Activated CD4-positive, alpha-beta memory T cell treated with anti-CD3 and anti-CD28 coated beads, Interleukin-2, amount 10 ng/mL, durations not matched to agents 7 days and 5 days (primary cell): ENCODE data around the gene NOBOX. TPM values are rescaled to one million over a fixed set of nuclear protein-coding genes. Genes with fewer than 3 reads are reported as not detected.
"Not testable (repeated sequence)": the region's sequence is repeated elsewhere in the genome, so short reads cannot be mapped to it uniquely, and the experiment has no call there.

Source experiments
- CTCF ChIA-PET: fragments of 350-600 bp; sonication (Branson Sonifier 250); formaldehyde crosslinking; loops from one replicate; lab custom pipeline; 2021; ENCODE audit warnings: antibody characterized with exemption, inconsistent platforms; lab: Charles Lee
- POLR2A ChIA-PET: fragments of 350-600 bp; sonication (Branson Sonifier 250); formaldehyde crosslinking; loops from one replicate; lab custom pipeline; 2021; ENCODE audit warnings: antibody characterized with exemption; lab: Charles Lee
- DNase-seq: peaks from one replicate; pipeline ENCODE4 v3.0.0-alpha.2; 2020
- H3K27ac Mint-ChIP-seq: one replicate; pipeline ENCODE4 v1.8.0; 2021; ENCODE audit warnings: mild to moderate bottlenecking, mixed read lengths
- H3K27me3 Mint-ChIP-seq: one replicate; pipeline ENCODE4 v1.8.0; 2021; ENCODE audit warnings: mixed read lengths
- H3K36me3 Mint-ChIP-seq: one replicate; pipeline ENCODE4 v1.8.0; 2021; ENCODE audit warnings: low read depth, mixed read lengths
- H3K4me1 Mint-ChIP-seq: one replicate; pipeline ENCODE4 v1.8.0; 2021; ENCODE audit warnings: mixed read lengths
- H3K4me3 Mint-ChIP-seq: one replicate; pipeline ENCODE4 v1.8.0; 2021; ENCODE audit warnings: mild to moderate bottlenecking, mixed read lengths
- H3K9me3 Mint-ChIP-seq: one replicate; pipeline ENCODE4 v1.8.0; 2021; ENCODE audit warnings: mixed read lengths
- total RNA-seq, 2 experiments: library from RNA; stranded (reverse); gene quantifications; one replicate each; pipeline ENCODE4 v1.2.3, GENCODE V29; 2021

Gene NOBOX
- not detected for total RNA-seq

DNA sequence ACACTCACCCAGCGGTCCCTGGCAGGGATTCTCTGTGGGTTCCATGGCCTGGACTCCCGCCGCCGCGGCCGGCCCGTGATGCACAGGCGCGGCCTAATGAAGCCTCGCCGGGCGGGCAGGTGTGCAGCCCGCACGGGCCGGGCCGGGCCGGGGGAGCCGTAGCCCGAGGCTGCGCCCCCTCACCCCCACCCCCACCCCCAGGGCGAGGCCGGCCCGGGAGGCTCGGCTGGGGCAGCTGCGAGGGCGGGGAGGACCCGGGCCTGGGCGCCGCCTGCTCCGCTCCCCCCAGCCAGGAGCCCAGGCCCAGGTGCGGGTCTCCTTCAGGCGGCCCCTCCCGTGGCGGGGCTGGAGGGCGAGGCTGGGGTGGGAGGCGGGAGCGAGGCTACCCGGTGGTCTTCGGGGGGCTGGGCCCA is at the start of gene NOBOX:
Gene NOBOX, minus strand, starts transcription at position 45 of the 413 bp plus-strand sequence.
- H3K27ac Mint-ChIP-seq, result no peak within 1 kb of the TSS
- H3K27me3 Mint-ChIP-seq, result peaks cover 9% of the 10 kb centered on the region
- H3K4me3 Mint-ChIP-seq, result no peak within 1 kb of the TSS
- DNase-seq, result no peak
- CTCF ChIA-PET, result no interaction called here
- no peaks in the 10 kb centered on the region for H3K4me1 Mint-ChIP-seq
- no peaks in the 10 kb centered on the region for H3K36me3 Mint-ChIP-seq
- no peaks in the 10 kb centered on the region for H3K9me3 Mint-ChIP-seq
- POLR2A ChIA-PET, result no interaction called here

GRCh38 chr7:144452064-144452463 is 48.6 kb upstream of the NOBOX start:
- Mint-ChIP-seq H3K4me3 (no peak overlapping the region), H3K9me3 (peaks cover 19% of the 10 kb centered on the region), H3K36me3 (peaks cover 4% of the 10 kb centered on the region), H3K4me1 (no peaks in the 10 kb centered on the region), H3K27ac (no peak overlapping the region), H3K27me3 (no peaks in the 10 kb centered on the region)
- no peak for DNase-seq
- POLR2A ChIA-PET, result no interaction called here
- CTCF ChIA-PET, result no interaction called here

DNA sequence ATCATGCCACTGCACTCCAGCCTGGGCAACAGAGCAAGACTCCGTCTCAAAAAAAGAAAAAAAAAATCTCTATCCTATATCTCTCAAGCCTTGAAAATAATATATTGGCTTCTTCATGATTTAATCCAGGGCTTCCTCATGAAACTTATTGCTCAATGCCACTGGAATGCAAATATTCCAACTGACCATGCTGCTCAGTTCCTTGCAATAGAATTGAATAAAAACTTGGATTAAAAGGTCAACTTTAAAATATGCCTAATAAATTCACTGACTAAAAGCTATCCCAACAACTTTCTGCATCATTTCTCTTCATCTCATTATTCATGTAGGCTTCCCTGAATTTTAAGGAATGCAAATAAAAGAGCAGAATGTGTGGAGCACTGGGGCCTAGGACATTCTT is 42.1 kb upstream of the NOBOX start:
- Mint-ChIP-seq H3K4me3 (no peak overlapping the region), H3K4me1 (no peaks in the 10 kb centered on the region), H3K27ac (no peak overlapping the region), H3K9me3 (no peaks in the 10 kb centered on the region), H3K27me3 (no peaks in the 10 kb centered on the region), H3K36me3 (no peaks in the 10 kb centered on the region)
- ChIA-PET POLR2A (no interaction called here), CTCF (interaction anchor here (1.2 kb wide), 1 partner anchor 8 kb away, joined by 3 read pairs; no protein-coding TSS in a partner anchor)
- DNase-seq, result no peak

GRCh38 chr7:144439717-144440205 is 36.3 kb upstream of the NOBOX start:
- no peak for DNase-seq
- Mint-ChIP-seq H3K4me1 (no peaks in the 10 kb centered on the region), H3K4me3 (no peak overlapping the region), H3K9me3 (no peaks in the 10 kb centered on the region), H3K27ac (no peak overlapping the region), H3K36me3 (no peaks in the 10 kb centered on the region), H3K27me3 (no peaks in the 10 kb centered on the region)
- POLR2A ChIA-PET, result no interaction called here
- CTCF ChIA-PET, result interaction anchor here (0.6 kb wide), 1 partner anchor 328 kb away, joined by 3 read pairs; no protein-coding TSS in a partner anchor

DNA sequence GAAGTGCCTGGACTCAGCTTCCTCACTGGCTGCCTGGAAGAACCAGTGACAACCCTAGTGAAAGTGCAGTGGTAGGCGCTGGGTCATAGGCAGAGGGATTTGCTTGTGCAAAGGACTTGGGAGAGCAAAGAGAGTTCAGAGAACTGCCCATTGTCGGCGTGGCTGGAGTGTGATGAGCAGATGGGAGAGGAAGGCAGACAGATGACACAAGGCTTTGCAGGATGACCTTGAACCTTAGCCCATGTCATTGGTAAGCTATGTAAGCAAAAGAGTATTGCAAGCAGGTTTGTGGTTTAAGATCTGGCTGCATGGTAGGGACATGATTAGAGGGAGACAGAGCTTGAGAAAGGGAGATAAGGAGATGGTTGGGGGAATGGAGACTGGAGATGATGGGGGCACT is 35.3 kb upstream of the NOBOX start:
- no peak for DNase-seq
- no peaks in the 10 kb centered on the region for H3K36me3 Mint-ChIP-seq
- H3K27me3 Mint-ChIP-seq, result peaks cover 3% of the 10 kb centered on the region
- H3K9me3 Mint-ChIP-seq, result no peaks in the 10 kb centered on the region
- no peaks in the 10 kb centered on the region for H3K4me1 Mint-ChIP-seq
- H3K4me3 Mint-ChIP-seq, result no peak overlapping the region
- no peak overlapping the region for H3K27ac Mint-ChIP-seq
- ChIA-PET POLR2A (no interaction called here), CTCF (no interaction called here)

- CTCF ChIA-PET, result interaction anchor here (0.9 to 1.5 kb wide), 3 partner anchors 8 to 310 kb away, joined by 3 to 4 read pairs (median 3); no protein-coding TSS in a partner anchor
- Mint-ChIP-seq H3K27ac (no peak overlapping the region), H3K4me3 (no peak overlapping the region), H3K36me3 (no peaks in the 10 kb centered on the region), H3K27me3 (peaks cover 3% of the 10 kb centered on the region), H3K9me3 (no peaks in the 10 kb centered on the region), H3K4me1 (no peaks in the 10 kb centered on the region)
- peak; percentile 56 for DNase-seq
- POLR2A ChIA-PET, result no interaction called here
These were observed 34.1 kb upstream of the NOBOX start for GRCh38 chr7:144437370-144438191.

DNA sequence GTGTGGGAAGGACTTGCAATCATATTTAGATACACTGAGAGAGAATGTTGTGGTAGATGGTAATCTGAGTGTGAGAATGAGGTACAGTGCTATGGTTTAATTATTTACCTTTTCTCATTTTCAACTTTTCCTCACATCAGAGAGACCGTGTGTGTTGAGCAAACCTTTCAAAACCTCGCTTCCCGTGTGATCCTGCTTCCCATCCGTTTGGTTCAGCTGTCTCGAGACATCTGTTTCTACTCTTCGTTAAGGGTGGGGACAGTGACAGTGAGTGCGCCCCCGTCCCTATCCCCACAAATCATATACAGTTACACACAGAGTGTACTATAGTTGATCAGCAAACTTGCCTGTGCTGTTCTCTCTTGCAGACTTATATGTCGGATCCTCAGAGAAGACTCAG is 33.0 kb upstream of the NOBOX start:
- Mint-ChIP-seq H3K27ac (no peak overlapping the region), H3K4me1 (no peaks in the 10 kb centered on the region), H3K36me3 (no peaks in the 10 kb centered on the region), H3K9me3 (no peaks in the 10 kb centered on the region), H3K27me3 (peaks cover 3% of the 10 kb centered on the region), H3K4me3 (no peak overlapping the region)
- POLR2A ChIA-PET, result no interaction called here
- CTCF ChIA-PET, result interaction anchor here (0.9 to 1.5 kb wide), 4 partner anchors 10 to 309 kb away, joined by 3 to 5 read pairs (median 4); no protein-coding TSS in a partner anchor
- DNase-seq, result no peak

GRCh38 chr7:144428431-144428830 is 24.9 kb upstream of the NOBOX start:
- Mint-ChIP-seq H3K4me1 (no peaks in the 10 kb centered on the region), H3K9me3 (peaks cover 14% of the 10 kb centered on the region), H3K27me3 (peaks cover 3% of the 10 kb centered on the region), H3K27ac (no peak overlapping the region), H3K36me3 (no peaks in the 10 kb centered on the region), H3K4me3 (no peak overlapping the region)
- ChIA-PET CTCF (no interaction called here), POLR2A (no interaction called here)
- DNase-seq, result no peak

DNA sequence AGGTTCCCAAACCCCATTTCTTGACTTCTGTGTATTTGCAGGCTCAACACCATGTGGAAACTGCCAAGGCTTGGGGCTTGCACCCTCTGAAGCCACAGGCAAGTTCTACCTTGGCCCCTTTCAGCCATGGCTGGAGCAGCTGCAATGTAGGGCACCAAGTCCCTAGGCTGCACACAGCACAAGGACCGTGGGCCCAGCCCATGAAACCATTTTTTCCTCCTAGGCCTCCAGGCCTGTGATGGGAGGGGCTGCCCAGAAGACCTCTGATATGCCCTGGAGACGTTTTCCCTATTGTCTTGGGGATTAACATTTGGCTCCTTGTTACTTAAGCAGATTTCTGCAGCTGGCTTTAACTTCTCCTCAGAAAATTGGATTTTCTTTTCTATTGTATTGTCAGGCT is 24.0 kb upstream of the NOBOX start:
- H3K36me3 Mint-ChIP-seq, H3K27ac Mint-ChIP-seq, DNase-seq, CTCF ChIA-PET, POLR2A ChIA-PET, H3K27me3 Mint-ChIP-seq, H3K4me3 Mint-ChIP-seq, H3K4me1 Mint-ChIP-seq: not testable (repeated sequence)
- H3K9me3 Mint-ChIP-seq, result peaks cover 14% of the 10 kb centered on the region

- H3K4me1 Mint-ChIP-seq, H3K36me3 Mint-ChIP-seq, H3K4me3 Mint-ChIP-seq, CTCF ChIA-PET, H3K9me3 Mint-ChIP-seq, POLR2A ChIA-PET, H3K27ac Mint-ChIP-seq, DNase-seq: not testable (repeated sequence)
- peaks cover 11% of the 10 kb centered on the region for H3K27me3 Mint-ChIP-seq
These were observed 15.4 kb upstream of the NOBOX start for GRCh38 chr7:144418931-144419330.

GRCh38 chr7:144416341-144416740 is 12.8 kb upstream of the NOBOX start:
- POLR2A ChIA-PET, result no interaction called here
- peaks cover 4% of the 10 kb centered on the region for H3K9me3 Mint-ChIP-seq
- H3K4me3 Mint-ChIP-seq, result no peak overlapping the region
- no peaks in the 10 kb centered on the region for H3K36me3 Mint-ChIP-seq
- H3K27me3 Mint-ChIP-seq, result peaks cover 12% of the 10 kb centered on the region
- DNase-seq, result no peak
- CTCF ChIA-PET, result no interaction called here
- H3K27ac Mint-ChIP-seq, result no peak overlapping the region
- no peaks in the 10 kb centered on the region for H3K4me1 Mint-ChIP-seq

- Mint-ChIP-seq H3K4me1 (no peaks in the 10 kb centered on the region), H3K36me3 (no peaks in the 10 kb centered on the region), H3K9me3 (peaks cover 4% of the 10 kb centered on the region), H3K27ac (no peak overlapping the region), H3K27me3 (peaks cover 13% of the 10 kb centered on the region), H3K4me3 (no peak overlapping the region)
- no peak for DNase-seq
- ChIA-PET POLR2A (no interaction called here), CTCF (no interaction called here)
These were observed 12.4 kb upstream of the NOBOX start for GRCh38 chr7:144415858-144416257.

DNA sequence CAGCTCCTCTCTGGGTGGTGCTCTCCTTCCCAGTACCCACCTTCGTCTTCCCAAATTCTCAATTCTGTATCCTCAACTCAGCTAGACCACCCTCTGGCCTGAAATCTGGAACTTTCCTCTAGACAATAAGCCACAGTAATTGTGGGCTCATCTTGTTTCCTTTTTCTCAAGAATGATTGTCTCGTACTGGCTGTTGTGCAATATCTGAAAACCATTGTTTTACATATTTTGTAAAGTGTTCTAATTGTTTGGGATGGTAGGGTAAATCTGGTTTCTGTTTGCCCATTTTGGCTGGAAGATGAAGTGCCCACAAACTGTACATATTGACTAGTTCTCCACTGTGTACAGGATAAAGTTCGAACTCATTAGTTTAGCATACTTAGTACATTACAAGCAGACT is 11.3 kb upstream of the NOBOX start:
- ChIA-PET CTCF (no interaction called here), POLR2A (no interaction called here)
- Mint-ChIP-seq H3K36me3 (no peaks in the 10 kb centered on the region), H3K27me3 (peaks cover 19% of the 10 kb centered on the region), H3K9me3 (peaks cover 4% of the 10 kb centered on the region), H3K4me3 (no peak overlapping the region), H3K27ac (no peak overlapping the region), H3K4me1 (no peaks in the 10 kb centered on the region)
- DNase-seq, result no peak
